HG02970 (cell line): ENCODE measurements around the gene DYNLT1.
"Not testable (repeated sequence)": the region's sequence is repeated elsewhere in the genome, so short reads cannot be mapped to it uniquely, and the experiment has no call there.

ENCODE experiments used
- ATAC-seq: cut with Tn5 transposase; IDR thresholded peaks from one replicate; pipeline ENCODE4 v1.9.1; 2021; ENCODE audit warnings: mild to moderate bottlenecking, moderate library complexity, moderate number of reproducible peaks; ENCODE audit not compliant: unreplicated experiment, low FRiP score

Gene DYNLT1

GRCh38 chr6:158606935-158607334, 37.6 kb downstream of the DYNLT1 start:
- no peak for ATAC-seq

GRCh38 chr6:158606011-158606410, 38.5 kb downstream of the DYNLT1 start:
- not testable (repeated sequence) for ATAC-seq

GRCh38 chr6:158605266-158605878, 39.2 kb downstream of the DYNLT1 start:
- no peak for ATAC-seq

- ATAC-seq = no peak
Measured at GRCh38 chr6:158604048-158604406, 40.5 kb downstream of the DYNLT1 start.

GRCh38 chr6:158603261-158604047, 41.1 kb downstream of the DYNLT1 start:
- no peak for ATAC-seq

GRCh38 chr6:158599635-158600034, 44.9 kb downstream of the DYNLT1 start:
- no peak for ATAC-seq

- ATAC-seq = no peak
Measured at GRCh38 chr6:158597565-158597964, 47.0 kb downstream of the DYNLT1 start.

GRCh38 chr6:158596861-158597260, 47.7 kb downstream of the DYNLT1 start:
- ATAC-seq = no peak

GRCh38 chr6:158595223-158595622, 49.3 kb downstream of the DYNLT1 start:
- ATAC-seq = no peak

GRCh38 chr6:158593670-158594069, 50.9 kb downstream of the DYNLT1 start:
- ATAC-seq = no peak

GRCh38 chr6:158591810-158592209, 52.7 kb downstream of the DYNLT1 start:
- ATAC-seq = no peak

- no peak for ATAC-seq
Measured at GRCh38 chr6:158591134-158591809, 53.3 kb downstream of the DYNLT1 start.

- no peak for ATAC-seq
Measured at GRCh38 chr6:158589366-158589765, 55.2 kb downstream of the DYNLT1 start.

GRCh38 chr6:158586652-158587051, 57.9 kb downstream of the DYNLT1 start:
- ATAC-seq = no peak
